HG02970 (cell line): ENCODE data around the gene STIMATE.

ENCODE experiments used
- ATAC-seq: cut with Tn5 transposase; IDR thresholded peaks from one replicate; pipeline ENCODE4 v1.9.1; 2021; ENCODE audit warnings: mild to moderate bottlenecking, moderate library complexity, moderate number of reproducible peaks; ENCODE audit not compliant: unreplicated experiment, low FRiP score

The STIMATE gene

DNA sequence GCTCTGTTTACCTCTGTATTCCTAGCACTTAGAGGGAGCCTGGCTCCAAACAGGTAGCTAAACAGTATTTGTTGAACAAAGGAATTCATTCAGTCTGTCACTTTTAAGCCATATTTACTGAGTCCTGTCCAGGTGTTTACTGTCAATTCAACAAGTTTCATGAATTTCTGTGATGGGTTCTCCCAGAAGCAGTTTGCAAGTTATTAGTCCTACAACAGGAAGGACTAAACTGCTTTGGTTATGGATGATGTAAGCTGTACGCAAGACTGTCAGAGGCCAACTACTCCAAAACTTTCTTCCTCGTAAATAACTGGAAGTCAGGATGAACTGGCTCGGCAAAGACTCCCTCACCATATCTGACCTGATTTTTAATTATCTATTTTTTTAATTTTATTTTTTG is 25.1 kb downstream of the STIMATE start:
- ATAC-seq, result no peak

- no peak for ATAC-seq
Measured at GRCh38 chr3:52871761-52872160, 25.6 kb downstream of the STIMATE start.

DNA sequence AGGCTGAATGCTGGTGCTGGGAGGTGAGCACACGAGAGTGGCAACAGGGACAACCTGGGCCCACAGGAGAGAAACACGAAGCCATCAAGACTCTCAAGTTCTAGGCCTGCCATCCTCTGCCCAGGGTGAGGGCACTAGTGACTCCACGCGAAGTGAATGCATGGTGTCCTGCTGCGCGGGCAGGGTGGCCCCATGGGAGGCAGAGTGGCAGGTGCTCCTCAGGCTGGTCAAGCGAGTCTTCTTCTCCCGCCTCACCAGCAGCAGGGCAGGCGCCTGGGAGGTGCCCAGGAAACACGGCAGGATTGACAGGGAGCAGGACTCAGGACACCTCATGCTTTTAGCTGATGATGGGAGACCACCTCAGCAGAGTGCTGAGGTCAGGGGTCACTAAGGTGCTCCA is 26.9 kb downstream of the STIMATE start:
- ATAC-seq, result no peak

DNA sequence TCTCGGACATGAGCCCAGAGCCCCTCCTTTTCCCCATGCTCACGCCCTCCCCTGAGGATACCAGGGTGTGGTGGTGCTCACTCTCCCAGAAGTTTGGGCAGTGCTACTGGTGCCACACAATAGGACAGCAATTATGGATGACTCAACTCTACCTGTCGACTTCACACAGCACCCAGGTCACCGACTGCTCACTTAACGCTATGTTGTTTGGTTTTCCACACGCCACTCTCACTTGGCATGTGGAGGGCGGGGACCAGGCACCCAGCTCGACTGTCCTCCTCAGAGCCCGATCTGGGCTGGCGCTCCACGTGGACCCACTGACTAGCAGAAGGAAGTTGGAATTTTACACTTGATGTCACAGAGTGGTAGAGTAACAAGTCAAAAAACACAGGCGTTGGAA is 30.9 kb downstream of the STIMATE start:
- ATAC-seq, result no peak

DNA sequence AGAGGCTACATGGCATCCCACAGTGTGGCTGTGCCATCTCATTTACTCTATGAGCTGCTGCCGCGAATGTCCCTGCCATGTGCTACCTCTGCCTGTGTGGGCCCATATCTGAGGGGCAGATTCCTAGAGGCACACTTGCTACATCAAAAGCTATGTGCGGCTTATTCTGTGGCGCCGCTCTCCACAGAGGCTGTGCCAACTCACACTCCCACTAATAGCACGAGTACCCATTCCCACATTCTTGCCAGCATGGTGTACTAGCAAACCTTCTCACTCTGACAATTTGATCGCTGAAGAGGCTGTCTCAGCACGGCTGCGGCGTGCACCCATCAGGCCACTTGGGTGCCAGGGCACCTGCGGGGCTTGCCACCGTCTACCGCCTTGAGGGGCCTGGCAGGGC is 31.4 kb downstream of the STIMATE start:
- ATAC-seq, result no peak

DNA sequence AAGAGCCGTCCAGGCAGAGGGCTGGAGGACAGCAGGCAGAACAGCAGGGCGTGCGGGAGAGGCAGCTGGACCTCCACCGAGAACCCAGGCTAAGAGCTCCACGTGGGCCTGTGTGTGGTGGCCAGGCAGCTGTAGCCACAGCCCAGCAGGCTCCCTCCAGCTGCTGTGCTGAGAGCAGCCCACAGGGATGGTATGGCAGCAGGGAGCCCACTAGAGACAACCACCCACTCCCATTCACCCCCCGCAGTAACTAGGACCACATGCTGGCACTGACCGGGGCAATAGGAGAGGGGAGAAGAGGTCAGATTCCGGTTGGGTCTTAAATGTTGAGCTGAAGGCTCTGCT is 37.0 kb downstream of the STIMATE start:
- no peak for ATAC-seq

DNA sequence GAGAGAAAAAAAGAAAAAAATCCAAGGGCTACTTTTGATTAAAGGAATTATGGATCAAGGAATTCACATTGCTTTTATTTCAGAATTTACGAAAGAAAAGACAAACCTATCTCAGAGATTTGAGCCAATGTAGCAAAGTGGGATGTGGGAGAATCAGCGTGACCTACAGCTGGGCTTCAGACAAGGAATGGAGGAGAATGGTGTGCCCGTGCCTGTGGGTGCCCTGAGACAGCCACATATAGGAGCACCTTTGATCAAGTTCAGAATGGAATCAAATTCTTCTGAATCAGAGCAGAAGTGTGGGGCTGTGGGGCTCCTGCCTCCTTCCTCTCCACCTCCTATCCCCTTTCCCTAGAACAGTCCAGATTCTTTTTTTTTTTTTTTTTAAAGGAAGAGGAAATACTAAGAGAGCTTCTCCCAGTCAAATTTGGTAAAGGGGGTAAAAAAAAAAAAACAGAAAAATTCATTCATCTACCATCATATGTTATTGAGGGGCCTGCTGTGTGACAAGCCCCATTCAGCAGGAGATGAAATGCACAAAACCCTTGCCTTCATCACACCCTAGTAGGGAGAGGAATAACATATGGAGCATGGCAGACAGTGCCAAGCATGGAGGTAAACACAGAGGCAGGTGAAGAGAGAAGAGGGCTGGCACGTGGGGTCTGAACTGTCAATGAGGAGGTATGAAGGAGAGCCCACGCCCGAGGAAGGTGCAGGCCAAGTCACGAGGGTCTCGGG is 37.5 kb downstream of the STIMATE start:
- no peak for ATAC-seq

GRCh38 chr3:52857864-52858263 is 39.5 kb downstream of the STIMATE start:
- ATAC-seq, result no peak

GRCh38 chr3:52857133-52857532 is 40.2 kb downstream of the STIMATE start:
- no peak for ATAC-seq

- no peak for ATAC-seq
Measured at GRCh38 chr3:52856666-52857065, 40.7 kb downstream of the STIMATE start.

- ATAC-seq, result no peak
Measured at GRCh38 chr3:52854013-52854412, 43.3 kb downstream of the STIMATE start.

GRCh38 chr3:52852419-52852818 is 44.9 kb downstream of the STIMATE start:
- no peak for ATAC-seq

GRCh38 chr3:52851348-52851747 is 46.0 kb downstream of the STIMATE start:
- ATAC-seq, result no peak

DNA sequence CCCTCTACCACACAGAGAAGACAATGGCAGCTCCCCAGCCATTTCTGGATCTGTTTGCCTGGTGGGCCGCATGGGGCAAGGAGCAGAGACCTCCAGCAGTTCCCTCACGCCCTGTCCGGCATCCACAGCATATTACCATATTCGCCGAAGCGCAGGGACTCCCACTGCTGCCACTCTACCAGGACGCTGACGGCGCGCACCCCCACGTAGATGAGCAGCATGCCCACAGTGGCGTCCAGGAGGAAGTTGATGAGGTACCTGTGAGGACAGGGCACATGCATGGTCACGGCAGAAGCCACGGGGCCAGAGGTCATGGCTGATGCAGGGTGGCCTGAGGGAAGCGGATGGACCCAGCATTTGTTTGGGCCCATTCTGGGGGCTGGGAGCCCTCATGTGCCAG is 47.7 kb downstream of the STIMATE start:
- no peak for ATAC-seq

GRCh38 chr3:52848617-52849016 is 48.7 kb downstream of the STIMATE start:
- no peak for ATAC-seq

DNA sequence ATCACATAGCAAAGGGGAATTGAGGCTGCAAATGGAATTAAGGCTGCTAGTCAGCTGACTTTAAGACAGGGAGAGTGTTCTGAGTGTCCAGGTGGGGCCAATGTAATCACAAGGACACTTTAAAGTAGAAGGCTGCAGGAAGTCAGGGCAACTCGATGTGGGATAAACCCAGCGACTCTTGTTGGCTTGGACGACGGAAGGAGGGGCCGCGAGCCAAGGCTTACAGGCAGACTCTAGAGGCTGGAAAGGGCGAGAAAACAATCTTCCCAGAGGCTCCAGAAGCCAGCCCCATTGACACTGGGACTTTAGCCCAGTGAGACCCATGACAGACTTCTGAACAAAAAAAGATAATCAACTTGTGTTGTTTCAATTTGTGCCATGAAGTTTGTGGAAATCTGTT is 49.6 kb downstream of the STIMATE start:
- no peak for ATAC-seq

DNA sequence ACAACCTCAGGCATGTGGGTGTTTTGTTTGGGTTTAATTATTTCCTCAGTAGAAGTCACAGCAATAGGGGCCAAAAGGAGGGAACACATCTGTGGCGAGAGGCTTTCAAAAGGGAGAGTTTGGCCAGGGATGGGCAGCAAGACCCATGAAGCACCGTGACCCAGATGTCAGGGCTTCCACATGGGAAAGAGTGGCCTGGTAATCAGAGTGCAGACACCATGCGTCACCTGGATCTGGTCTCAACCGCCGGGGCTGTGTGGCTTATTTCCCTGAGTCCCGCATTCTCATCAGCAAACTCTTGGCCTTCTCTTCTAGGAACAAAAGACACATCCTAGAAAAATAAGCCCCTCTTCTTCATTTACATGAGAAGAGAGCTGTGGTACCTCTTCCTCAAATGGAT is 50.1 kb downstream of the STIMATE start:
- ATAC-seq, result no peak

DNA sequence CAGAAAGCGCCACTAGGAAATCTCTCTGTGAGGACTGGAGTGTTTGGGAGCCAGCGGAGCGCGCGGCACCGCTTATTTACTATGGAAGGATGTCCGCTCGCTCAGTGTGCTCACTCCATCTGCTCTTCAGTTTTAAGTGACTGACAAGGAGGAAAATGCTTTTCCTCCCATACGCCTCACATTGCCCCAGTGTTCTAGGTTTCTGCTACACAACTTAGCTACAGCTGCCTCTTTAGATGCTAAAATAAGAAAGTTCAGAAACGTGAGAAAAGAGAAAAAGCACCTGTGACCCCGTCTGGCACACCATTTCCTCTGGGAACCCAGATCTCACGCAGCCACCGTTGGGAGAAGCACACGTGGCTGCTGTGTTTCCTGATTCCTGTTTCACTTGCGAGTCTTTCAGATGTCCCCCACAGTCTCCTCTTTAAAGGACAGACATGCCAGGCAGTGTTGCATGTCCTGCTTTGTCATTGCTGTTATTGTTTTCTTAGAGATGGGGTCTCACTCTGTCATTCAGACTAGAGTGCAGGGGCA is 50.8 kb downstream of the STIMATE start:
- ATAC-seq, result no peak

- ATAC-seq, result no peak
Measured at GRCh38 chr3:52845691-52846431, 51.5 kb downstream of the STIMATE start.

DNA sequence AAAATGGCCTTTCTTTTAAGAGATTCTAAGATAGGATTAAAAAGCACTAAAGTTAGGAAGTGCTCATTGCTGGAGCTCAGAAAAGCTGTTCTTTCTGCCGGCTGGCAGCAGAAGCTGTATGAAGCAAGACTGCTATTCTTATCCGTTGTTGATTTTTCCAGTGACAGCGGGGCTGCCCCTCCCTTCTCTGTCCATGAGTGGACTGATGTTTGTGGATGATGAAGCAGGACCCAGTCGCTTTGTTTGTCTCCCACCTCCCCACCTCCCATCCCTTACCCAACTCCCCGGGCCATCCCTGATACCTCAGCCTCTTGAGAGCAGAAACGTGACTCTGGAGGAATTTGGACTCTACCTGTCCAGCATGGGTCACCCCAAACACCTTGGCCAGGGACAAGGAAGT is 52.2 kb downstream of the STIMATE start:
- ATAC-seq, result no peak

- ATAC-seq, result no peak
Measured at GRCh38 chr3:52844290-52844975, 52.9 kb downstream of the STIMATE start.
